SK-N-SH (cell line): ENCODE data around the gene KIF9. TPM values are rescaled to one million over a fixed set of nuclear protein-coding genes. Genes with fewer than 3 reads are reported as not detected.

ENCODE experiments used
- CTCF ChIA-PET: fragments of 300-600, 350-600 bp; formaldehyde crosslinking; extraction: SDS; loops from one replicate; lab custom pipeline; 2021; lab: Yijun Ruan, JAX
- POLR2A ChIA-PET: fragments of 350-600 bp; sonication (Branson Sonifier 250); formaldehyde crosslinking; extraction: SDS; loops from one replicate; lab custom pipeline; 2020; ENCODE audit warnings: antibody characterized with exemption, inconsistent platforms; lab: Yijun Ruan, JAX
- DNase-seq: peaks from one replicate; pipeline ENCODE4 v3.0.0; 2012
- H2AFZ ChIP-seq: fragments of 200-600 bp; sonication (generic); 2 replicates; pipeline ENCODE4 v1.8.1; 2016; ENCODE audit warnings: antibody characterized with exemption, mild to moderate bottlenecking, low read depth
- H3F3A ChIP-seq: fragments of 200-600 bp; sonication (generic); replicated peaks from 2 replicates; pipeline ENCODE3; 2016; ENCODE audit warnings: antibody characterized with exemption, mild to moderate bottlenecking; ENCODE audit not compliant: insufficient read depth
- H3K27ac ChIP-seq, 2 experiments: fragments of 200-500 bp in 1 of 2; fragments of 200-600 bp in 1 of 2; sonication (Bioruptor generic) in 1 of 2; sonication (generic), shearing (Covaris generic) in 1 of 2; 2 replicates each; pipeline versions ENCODE4 v1.5.1 to v1.6.1; 2014 to 2016; ENCODE audit warnings: low read depth in 2 of 2, inconsistent platforms in 1 of 2, low read length in 1 of 2, mild to moderate bottlenecking in 1 of 2, mixed read lengths in 1 of 2
- H3K27me3 ChIP-seq: fragments of 200-600 bp; sonication (generic), shearing (Covaris generic); 2 replicates; pipeline ENCODE4 v1.6.1; 2016; ENCODE audit warnings: mixed run types; ENCODE audit not compliant: insufficient read depth
- H3K36me3 ChIP-seq, 2 experiments: fragments of 200-500 bp in 1 of 2; fragments of 200-600 bp in 1 of 2; sonication (Bioruptor generic) in 1 of 2; sonication (generic) in 1 of 2; replicated peaks in 1 of 2; 2 replicates each; pipeline versions ENCODE3 to v1.5.1; 2014 to 2016; ENCODE audit warnings: low read length in 1 of 2, mild to moderate bottlenecking in 1 of 2; ENCODE audit not compliant: insufficient read depth in 2 of 2, control insufficient read depth in 1 of 2
- H3K4me1 ChIP-seq, 2 experiments: fragments of 200-500 bp in 1 of 2; fragments of 200-600 bp in 1 of 2; sonication (Bioruptor generic) in 1 of 2; sonication (generic), shearing (Covaris generic) in 1 of 2; 2 replicates each; pipeline versions ENCODE4 v1.5.1 to v1.6.1; 2014 to 2016; ENCODE audit warnings: low read depth in 1 of 2, low read length in 1 of 2, mixed run types in 1 of 2; ENCODE audit not compliant: insufficient read depth in 2 of 2, control insufficient read depth in 1 of 2
- H3K4me2 ChIP-seq: fragments of 200-600 bp; sonication (generic), shearing (Covaris generic); 2 replicates; pipeline ENCODE4 v1.6.1; 2017; ENCODE audit warnings: mixed run types
- H3K4me3 ChIP-seq, 2 experiments: fragments of 200-500 bp in 1 of 2; fragments of 200-600 bp in 1 of 2; sonication (Bioruptor generic) in 1 of 2; sonication (generic), shearing (Covaris generic) in 1 of 2; 2 replicates each; pipeline versions ENCODE4 v1.5.1 to v1.8.1; 2014 to 2016; ENCODE audit warnings: low read depth in 2 of 2, inconsistent platforms in 1 of 2, low read length in 1 of 2, mild to moderate bottlenecking in 1 of 2, mixed read lengths in 1 of 2, moderate library complexity in 1 of 2
- H3K79me2 ChIP-seq: fragments of 200-600 bp; sonication (generic); 2 replicates; pipeline ENCODE4 v1.8.1; 2017; ENCODE audit warnings: mild to moderate bottlenecking; ENCODE audit not compliant: insufficient read depth
- H3K9ac ChIP-seq: fragments of 200-600 bp; sonication (generic); 2 replicates; pipeline ENCODE4 v1.6.1; 2017; ENCODE audit warnings: mixed run types
- H3K9me2 ChIP-seq: fragments of 200-600 bp; sonication (generic); 2 replicates; pipeline ENCODE4 v1.6.1; 2017; ENCODE audit warnings: mixed run types
- H3K9me3 ChIP-seq: fragments of 200-600 bp; sonication (generic); 2 replicates; pipeline ENCODE4 v1.6.1; 2017; ENCODE audit warnings: mixed run types, mild to moderate bottlenecking, moderate library complexity
- H4K20me1 ChIP-seq: fragments of 200-600 bp; sonication (generic); 2 replicates; pipeline ENCODE4 v1.6.1; 2017; ENCODE audit warnings: mild to moderate bottlenecking, mixed run types; ENCODE audit not compliant: insufficient read depth
- CHD2 ChIP-seq: fragments of 150-350 bp; IDR thresholded peaks from 2 replicates; pipeline ENCODE4 v1.6.1; 2018; ENCODE audit warnings: low read length; ENCODE audit not compliant: partially characterized antibody
- EP300 ChIP-seq, 2 experiments: IDR thresholded peaks; 2 replicates each; pipeline versions ENCODE4 v1.4.0 to v1.6.1; 2012; ENCODE audit warnings: borderline replicate concordance in 1 of 2, low read depth in 1 of 2, low read length in 1 of 2
- EZH2phosphoT487 ChIP-seq: fragments of 200-600 bp; sonication (generic); IDR thresholded peaks from 2 replicates; pipeline ENCODE4 v1.6.1; 2017; ENCODE audit warnings: low read depth, mixed run types, mild to moderate bottlenecking, antibody characterized with exemption, moderate library complexity, borderline replicate concordance
- FOSL2 ChIP-seq: IDR thresholded peaks from 2 replicates; pipeline ENCODE4 v1.4.0; 2012; ENCODE audit warnings: low read depth, mild to moderate bottlenecking, moderate library complexity, borderline replicate concordance
- FOXJ3 ChIP-seq: sonication (generic); formaldehyde crosslinking; IDR thresholded peaks from 2 replicates; pipeline ENCODE4 v1.5.1; 2020; ENCODE audit warnings: mild to moderate bottlenecking, missing genetic modification reagents
- MEF2A ChIP-seq: IDR thresholded peaks from 2 replicates; pipeline ENCODE4 v1.4.0; 2012; ENCODE audit warnings: low read depth, borderline replicate concordance
- MXI1 ChIP-seq: IDR thresholded peaks from 2 replicates; pipeline ENCODE4 v1.6.1; 2012; ENCODE audit warnings: mild to moderate bottlenecking, low read depth, low read length, improper control_type of control experiment
- NRF1 ChIP-seq: IDR thresholded peaks from 2 replicates; pipeline ENCODE4 v1.6.1; 2012; ENCODE audit warnings: low read depth, mild to moderate bottlenecking, low read length
- SIN3A ChIP-seq: IDR thresholded peaks from 2 replicates; pipeline ENCODE4 v1.6.1; 2012; ENCODE audit warnings: low read depth, mild to moderate bottlenecking, low read length, moderate library complexity, borderline replicate concordance
- WGBS: methylation state at CpG from one replicate; pipeline ENCODE4 v1.1.6; 2017; ENCODE audit warnings: low lambda C conversion rate; 5-methylcytosine and 5-hydroxymethylcytosine counted together
- polyA plus RNA-seq, 3 experiments: library from polyadenylated mRNA; depleted of rRNA; stranded (reverse); fragments of >200 nt; gene quantifications; 2 replicates each; pipeline ENCODE4 v1.2.3, GENCODE V29; 2012
- TF ChIP-seq, protein P1 (sequence below): IDR thresholded peaks from 2 replicates; pipeline ENCODE4; 2012
- TF ChIP-seq, protein P2 (sequence below): fragments of 150-350 bp; IDR thresholded peaks from 2 replicates; pipeline ENCODE4 v1.6.1; 2017; ENCODE audit warnings: antibody characterized with exemption, low read length, low read depth, borderline replicate concordance
- TF ChIP-seq, protein P3 (sequence below): IDR thresholded peaks from 2 replicates; pipeline ENCODE4 v1.4.0; 2012; ENCODE audit warnings: low read depth
- TF ChIP-seq, protein P4 (sequence below): IDR thresholded peaks from 2 replicates; pipeline ENCODE4 v1.6.1; 2012; ENCODE audit warnings: mild to moderate bottlenecking, low read depth, low read length, moderate library complexity
- TF ChIP-seq, protein P5 (sequence below): IDR thresholded peaks from 2 replicates; pipeline ENCODE4 v1.4.0; 2012; ENCODE audit warnings: low read depth, borderline replicate concordance
- TF ChIP-seq, protein P6 (sequence below): fragments of 200-600 bp; sonication (generic); IDR thresholded peaks from 2 replicates; pipeline ENCODE4 v1.6.1; 2017; ENCODE audit warnings: antibody characterized with exemption, mild to moderate bottlenecking, moderate library complexity
- TF ChIP-seq, protein P7 (sequence below): fragments of 150-350 bp; IDR thresholded peaks from 2 replicates; pipeline ENCODE4 v1.6.1; 2016; ENCODE audit warnings: mild to moderate bottlenecking, low read depth, low read length

Gene KIF9
- polyA plus RNA-seq, 1 of the 3 experiments (the other 2 are of a cell fraction), result 31.8 TPM

DNA sequence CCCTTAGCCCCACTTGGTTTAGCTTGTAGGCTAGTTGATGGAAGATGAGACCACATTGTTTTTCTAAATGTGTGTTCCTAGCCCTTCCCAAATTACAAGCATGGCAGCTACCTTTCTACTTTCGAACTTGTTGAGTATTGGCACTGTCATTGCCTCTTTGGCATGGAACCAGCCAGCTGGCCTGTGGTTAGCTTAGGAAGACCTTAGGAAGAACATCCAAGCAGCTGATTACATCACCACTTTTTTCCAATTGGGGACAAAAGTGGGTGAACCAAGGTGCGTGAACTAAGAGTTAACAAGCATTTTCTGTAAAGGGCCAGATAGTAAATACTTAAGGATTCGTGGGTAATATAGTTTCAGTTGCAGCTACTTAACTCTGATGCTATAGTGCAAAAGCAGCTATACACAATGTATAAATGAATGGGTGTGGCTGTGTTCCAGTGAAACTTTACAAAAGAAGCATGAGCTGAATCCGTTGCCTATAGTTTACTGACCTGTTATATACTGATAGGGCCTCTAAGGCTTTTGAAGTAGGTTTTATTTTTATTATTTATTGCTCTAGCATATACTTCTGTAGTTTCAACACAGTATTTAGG, 8.7 kb upstream of the KIF9 start:
- 93% methylated on average over 4 of the region's 4 CpGs for WGBS

More for the DNA sequence above, 8.7 kb upstream of the KIF9 start:
- Histone ChIP-seq H4K20me1 (no peaks in the 10 kb centered on the region; the same call in none of the 2 replicates), H3K27me3 (no peaks in the 10 kb centered on the region), H3K36me3 (peaks cover 4 to 12% of the 10 kb centered on the region in 2 experiments), H3K4me2 (no peak overlapping the region), H3K9me2 (no peaks in the 10 kb centered on the region), H3K79me2 (peaks cover 72% of the 10 kb centered on the region), H3F3A (no peaks in the 10 kb centered on the region), H3K4me3 (no peak overlapping the region), H2AFZ (no peak overlapping the region), H3K27ac (no peak overlapping the region), H3K9me3 (no peaks in the 10 kb centered on the region), H3K9ac (no peak overlapping the region), H3K4me1 (no peaks in the 10 kb centered on the region)
- ChIA-PET CTCF (interaction anchor here (0.8 to 2.0 kb wide), 5 partner anchors 9 to 368 kb away, joined by 3 to 7 read pairs (median 3); partner anchors contain the start of genes KIF9 and KLHL18), POLR2A (interaction anchor here (0.5 to 0.7 kb wide), 2 partner anchors 13 to 75 kb away, joined by 3 to 4 read pairs; no protein-coding TSS in a partner anchor)
- no peak for DNase-seq
- TF ChIP-seq, protein P1, sequence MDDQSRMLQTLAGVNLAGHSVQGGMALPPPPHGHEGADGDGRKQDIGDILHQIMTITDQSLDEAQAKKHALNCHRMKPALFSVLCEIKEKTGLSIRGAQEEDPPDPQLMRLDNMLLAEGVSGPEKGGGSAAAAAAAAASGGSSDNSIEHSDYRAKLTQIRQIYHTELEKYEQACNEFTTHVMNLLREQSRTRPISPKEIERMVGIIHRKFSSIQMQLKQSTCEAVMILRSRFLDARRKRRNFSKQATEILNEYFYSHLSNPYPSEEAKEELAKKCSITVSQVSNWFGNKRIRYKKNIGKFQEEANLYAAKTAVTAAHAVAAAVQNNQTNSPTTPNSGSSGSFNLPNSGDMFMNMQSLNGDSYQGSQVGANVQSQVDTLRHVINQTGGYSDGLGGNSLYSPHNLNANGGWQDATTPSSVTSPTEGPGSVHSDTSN, result no peak
- TF ChIP-seq, protein P2, sequence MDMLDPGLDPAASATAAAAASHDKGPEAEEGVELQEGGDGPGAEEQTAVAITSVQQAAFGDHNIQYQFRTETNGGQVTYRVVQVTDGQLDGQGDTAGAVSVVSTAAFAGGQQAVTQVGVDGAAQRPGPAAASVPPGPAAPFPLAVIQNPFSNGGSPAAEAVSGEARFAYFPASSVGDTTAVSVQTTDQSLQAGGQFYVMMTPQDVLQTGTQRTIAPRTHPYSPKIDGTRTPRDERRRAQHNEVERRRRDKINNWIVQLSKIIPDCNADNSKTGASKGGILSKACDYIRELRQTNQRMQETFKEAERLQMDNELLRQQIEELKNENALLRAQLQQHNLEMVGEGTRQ, result no peak
- TF ChIP-seq, protein P3, sequence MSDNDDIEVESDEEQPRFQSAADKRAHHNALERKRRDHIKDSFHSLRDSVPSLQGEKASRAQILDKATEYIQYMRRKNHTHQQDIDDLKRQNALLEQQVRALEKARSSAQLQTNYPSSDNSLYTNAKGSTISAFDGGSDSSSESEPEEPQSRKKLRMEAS, result no peak
- TF ChIP-seq SIN3A, result no peak
- no peak for TF ChIP-seq EP300 (IDR thresholded peaks at IDR 0.05; ENCODE audit: borderline replicate concordance in 1 of 2, low read depth in 1 of 2, low read length in 1 of 2)
- no peak for TF ChIP-seq MEF2A
- TF ChIP-seq, protein P4, sequence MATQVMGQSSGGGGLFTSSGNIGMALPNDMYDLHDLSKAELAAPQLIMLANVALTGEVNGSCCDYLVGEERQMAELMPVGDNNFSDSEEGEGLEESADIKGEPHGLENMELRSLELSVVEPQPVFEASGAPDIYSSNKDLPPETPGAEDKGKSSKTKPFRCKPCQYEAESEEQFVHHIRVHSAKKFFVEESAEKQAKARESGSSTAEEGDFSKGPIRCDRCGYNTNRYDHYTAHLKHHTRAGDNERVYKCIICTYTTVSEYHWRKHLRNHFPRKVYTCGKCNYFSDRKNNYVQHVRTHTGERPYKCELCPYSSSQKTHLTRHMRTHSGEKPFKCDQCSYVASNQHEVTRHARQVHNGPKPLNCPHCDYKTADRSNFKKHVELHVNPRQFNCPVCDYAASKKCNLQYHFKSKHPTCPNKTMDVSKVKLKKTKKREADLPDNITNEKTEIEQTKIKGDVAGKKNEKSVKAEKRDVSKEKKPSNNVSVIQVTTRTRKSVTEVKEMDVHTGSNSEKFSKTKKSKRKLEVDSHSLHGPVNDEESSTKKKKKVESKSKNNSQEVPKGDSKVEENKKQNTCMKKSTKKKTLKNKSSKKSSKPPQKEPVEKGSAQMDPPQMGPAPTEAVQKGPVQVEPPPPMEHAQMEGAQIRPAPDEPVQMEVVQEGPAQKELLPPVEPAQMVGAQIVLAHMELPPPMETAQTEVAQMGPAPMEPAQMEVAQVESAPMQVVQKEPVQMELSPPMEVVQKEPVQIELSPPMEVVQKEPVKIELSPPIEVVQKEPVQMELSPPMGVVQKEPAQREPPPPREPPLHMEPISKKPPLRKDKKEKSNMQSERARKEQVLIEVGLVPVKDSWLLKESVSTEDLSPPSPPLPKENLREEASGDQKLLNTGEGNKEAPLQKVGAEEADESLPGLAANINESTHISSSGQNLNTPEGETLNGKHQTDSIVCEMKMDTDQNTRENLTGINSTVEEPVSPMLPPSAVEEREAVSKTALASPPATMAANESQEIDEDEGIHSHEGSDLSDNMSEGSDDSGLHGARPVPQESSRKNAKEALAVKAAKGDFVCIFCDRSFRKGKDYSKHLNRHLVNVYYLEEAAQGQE, result no peak
- TF ChIP-seq, protein P5, sequence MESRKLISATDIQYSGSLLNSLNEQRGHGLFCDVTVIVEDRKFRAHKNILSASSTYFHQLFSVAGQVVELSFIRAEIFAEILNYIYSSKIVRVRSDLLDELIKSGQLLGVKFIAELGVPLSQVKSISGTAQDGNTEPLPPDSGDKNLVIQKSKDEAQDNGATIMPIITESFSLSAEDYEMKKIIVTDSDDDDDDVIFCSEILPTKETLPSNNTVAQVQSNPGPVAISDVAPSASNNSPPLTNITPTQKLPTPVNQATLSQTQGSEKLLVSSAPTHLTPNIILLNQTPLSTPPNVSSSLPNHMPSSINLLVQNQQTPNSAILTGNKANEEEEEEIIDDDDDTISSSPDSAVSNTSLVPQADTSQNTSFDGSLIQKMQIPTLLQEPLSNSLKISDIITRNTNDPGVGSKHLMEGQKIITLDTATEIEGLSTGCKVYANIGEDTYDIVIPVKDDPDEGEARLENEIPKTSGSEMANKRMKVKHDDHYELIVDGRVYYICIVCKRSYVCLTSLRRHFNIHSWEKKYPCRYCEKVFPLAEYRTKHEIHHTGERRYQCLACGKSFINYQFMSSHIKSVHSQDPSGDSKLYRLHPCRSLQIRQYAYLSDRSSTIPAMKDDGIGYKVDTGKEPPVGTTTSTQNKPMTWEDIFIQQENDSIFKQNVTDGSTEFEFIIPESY, result no peak
- no peak for TF ChIP-seq NRF1
- TF ChIP-seq EZH2phosphoT487, result no peak
- TF ChIP-seq, protein P6, sequence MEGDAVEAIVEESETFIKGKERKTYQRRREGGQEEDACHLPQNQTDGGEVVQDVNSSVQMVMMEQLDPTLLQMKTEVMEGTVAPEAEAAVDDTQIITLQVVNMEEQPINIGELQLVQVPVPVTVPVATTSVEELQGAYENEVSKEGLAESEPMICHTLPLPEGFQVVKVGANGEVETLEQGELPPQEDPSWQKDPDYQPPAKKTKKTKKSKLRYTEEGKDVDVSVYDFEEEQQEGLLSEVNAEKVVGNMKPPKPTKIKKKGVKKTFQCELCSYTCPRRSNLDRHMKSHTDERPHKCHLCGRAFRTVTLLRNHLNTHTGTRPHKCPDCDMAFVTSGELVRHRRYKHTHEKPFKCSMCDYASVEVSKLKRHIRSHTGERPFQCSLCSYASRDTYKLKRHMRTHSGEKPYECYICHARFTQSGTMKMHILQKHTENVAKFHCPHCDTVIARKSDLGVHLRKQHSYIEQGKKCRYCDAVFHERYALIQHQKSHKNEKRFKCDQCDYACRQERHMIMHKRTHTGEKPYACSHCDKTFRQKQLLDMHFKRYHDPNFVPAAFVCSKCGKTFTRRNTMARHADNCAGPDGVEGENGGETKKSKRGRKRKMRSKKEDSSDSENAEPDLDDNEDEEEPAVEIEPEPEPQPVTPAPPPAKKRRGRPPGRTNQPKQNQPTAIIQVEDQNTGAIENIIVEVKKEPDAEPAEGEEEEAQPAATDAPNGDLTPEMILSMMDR, result no peak
- TF ChIP-seq, protein P7, sequence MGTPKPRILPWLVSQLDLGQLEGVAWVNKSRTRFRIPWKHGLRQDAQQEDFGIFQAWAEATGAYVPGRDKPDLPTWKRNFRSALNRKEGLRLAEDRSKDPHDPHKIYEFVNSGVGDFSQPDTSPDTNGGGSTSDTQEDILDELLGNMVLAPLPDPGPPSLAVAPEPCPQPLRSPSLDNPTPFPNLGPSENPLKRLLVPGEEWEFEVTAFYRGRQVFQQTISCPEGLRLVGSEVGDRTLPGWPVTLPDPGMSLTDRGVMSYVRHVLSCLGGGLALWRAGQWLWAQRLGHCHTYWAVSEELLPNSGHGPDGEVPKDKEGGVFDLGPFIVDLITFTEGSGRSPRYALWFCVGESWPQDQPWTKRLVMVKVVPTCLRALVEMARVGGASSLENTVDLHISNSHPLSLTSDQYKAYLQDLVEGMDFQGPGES, result no peak
- no peak for TF ChIP-seq FOSL2
- TF ChIP-seq MXI1, result no peak
- no peak for TF ChIP-seq CHD2
- no peak for TF ChIP-seq FOXJ3 (CRISPR knock-in tag)
